D721Med (cell line): ENCODE measurements around the gene TEX2.

Source experiments
- DNase-seq: peaks from one replicate; pipeline ENCODE4 v3.0.0; 2011; ENCODE audit warnings: low spot score; ENCODE audit not compliant: insufficient read length
- FAIRE-seq: peaks from 2 replicates; lab custom pipeline; 2011; peaks lifted over from hg19 to GRCh38; lab: Jason Lieb, UNC
- CTCF ChIP-seq: IDR thresholded peaks from 2 replicates; pipeline ENCODE4 v1.5.1; 2012; ENCODE audit warnings: mild to moderate bottlenecking, control low read depth; ENCODE audit not compliant: insufficient read depth; ENCODE audit errors: missing control alignments

Gene TEX2

DNA sequence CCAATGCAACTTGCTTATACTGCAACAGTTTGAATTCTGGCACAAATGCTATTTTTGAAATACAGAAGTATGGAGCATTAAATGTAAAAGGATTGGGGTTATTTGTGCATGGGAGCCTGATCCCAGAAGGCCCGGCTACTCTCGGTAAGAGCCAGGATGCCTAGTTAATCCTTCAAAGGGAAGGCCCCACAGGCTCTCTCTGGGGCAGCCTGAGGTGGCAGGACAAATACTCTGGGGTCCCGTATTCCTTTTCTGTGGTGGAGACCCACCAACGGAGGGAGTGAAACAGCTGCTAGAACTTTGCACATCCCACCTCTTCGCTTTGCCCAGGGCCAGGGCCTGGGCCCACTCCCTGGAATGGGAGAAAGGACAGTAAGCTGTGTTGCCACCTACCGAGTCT is 163.5 kb downstream of the TEX2 start:
- DNase-seq (no peak), FAIRE-seq (no peak)
- no peak for TF ChIP-seq CTCF
